22Rv1 (cell line): Measurements from ENCODE around the gene GNG12.

Source experiments
- CTCF ChIP-seq: fragments of 450-650 bp; IDR thresholded peaks from 2 replicates; pipeline ENCODE4 v1.5.1; 2017; ENCODE audit warnings: mild to moderate bottlenecking
- ZFX ChIP-seq: fragments of 450-650 bp; IDR thresholded peaks from 2 replicates; pipeline ENCODE4 v1.6.1; 2017; ENCODE audit warnings: antibody characterized with exemption, borderline replicate concordance

GRCh38 chr1:67689267-67690017 is 143.8 kb downstream of the GNG12 start:
- no peak for TF ChIP-seq CTCF
- TF ChIP-seq ZFX, result no peak
